KMS-11 (cell line): Measurements from ENCODE around the gene BABAM2.

Source experiments
- H2AFZ ChIP-seq: fragments of 200-600 bp; sonication (generic); 2 replicates; pipeline ENCODE4 v1.6.1; 2016; ENCODE audit warnings: antibody characterized with exemption, mixed run types, low read depth
- H3K27ac ChIP-seq: fragments of 200-600 bp; sonication (generic); 2 replicates; pipeline ENCODE4 v1.6.1; 2016; ENCODE audit warnings: mild to moderate bottlenecking, mixed run types
- H3K27me3 ChIP-seq: fragments of 200-600 bp; sonication (generic); 2 replicates; pipeline ENCODE4 v1.6.1; 2017; ENCODE audit warnings: mild to moderate bottlenecking, low read depth, mixed run types, moderate library complexity; ENCODE audit not compliant: insufficient read depth
- H3K36me3 ChIP-seq: fragments of 200-600 bp; sonication (generic); 2 replicates; pipeline ENCODE4 v1.6.1; 2017; ENCODE audit warnings: mild to moderate bottlenecking, mixed run types; ENCODE audit not compliant: insufficient read depth
- H3K4me1 ChIP-seq: fragments of 200-600 bp; sonication (generic); 2 replicates; pipeline ENCODE4 v1.6.1; 2016; ENCODE audit warnings: mild to moderate bottlenecking, low read depth, mixed run types; ENCODE audit not compliant: poor library complexity, severe bottlenecking
- H3K4me2 ChIP-seq: fragments of 200-600 bp; sonication (generic); 2 replicates; pipeline ENCODE4 v1.7.0; 2016; ENCODE audit warnings: mild to moderate bottlenecking, mixed run types
- H3K4me3 ChIP-seq: fragments of 200-600 bp; sonication (generic); IDR thresholded peaks from 2 replicates; pipeline ENCODE4 v1.6.1; 2017; ENCODE audit warnings: low read depth, low read length, mixed read lengths; ENCODE audit not compliant: insufficient read depth
- H3K79me2 ChIP-seq: fragments of 200-600 bp; sonication (generic); 2 replicates; pipeline ENCODE4 v1.6.1; 2016; ENCODE audit warnings: low read depth, mixed run types; ENCODE audit not compliant: insufficient read depth
- H3K9ac ChIP-seq: fragments of 200-600 bp; sonication (generic); 2 replicates; pipeline ENCODE4 v1.6.1; 2016; ENCODE audit warnings: mild to moderate bottlenecking, mixed run types
- H4K20me1 ChIP-seq: fragments of 200-600 bp; sonication (generic); 2 replicates; pipeline ENCODE4 v1.6.1; 2016; ENCODE audit warnings: mild to moderate bottlenecking, mixed run types; ENCODE audit not compliant: insufficient read depth
- TF ChIP-seq, protein P1 (sequence below): fragments of 200-600 bp; sonication (generic); conservative IDR thresholded peaks from 2 replicates; pipeline ENCODE4 v1.6.1; 2017; ENCODE audit warnings: low read depth, mild to moderate bottlenecking, antibody characterized with exemption, low read length, moderate library complexity, mixed read lengths

Gene BABAM2

DNA sequence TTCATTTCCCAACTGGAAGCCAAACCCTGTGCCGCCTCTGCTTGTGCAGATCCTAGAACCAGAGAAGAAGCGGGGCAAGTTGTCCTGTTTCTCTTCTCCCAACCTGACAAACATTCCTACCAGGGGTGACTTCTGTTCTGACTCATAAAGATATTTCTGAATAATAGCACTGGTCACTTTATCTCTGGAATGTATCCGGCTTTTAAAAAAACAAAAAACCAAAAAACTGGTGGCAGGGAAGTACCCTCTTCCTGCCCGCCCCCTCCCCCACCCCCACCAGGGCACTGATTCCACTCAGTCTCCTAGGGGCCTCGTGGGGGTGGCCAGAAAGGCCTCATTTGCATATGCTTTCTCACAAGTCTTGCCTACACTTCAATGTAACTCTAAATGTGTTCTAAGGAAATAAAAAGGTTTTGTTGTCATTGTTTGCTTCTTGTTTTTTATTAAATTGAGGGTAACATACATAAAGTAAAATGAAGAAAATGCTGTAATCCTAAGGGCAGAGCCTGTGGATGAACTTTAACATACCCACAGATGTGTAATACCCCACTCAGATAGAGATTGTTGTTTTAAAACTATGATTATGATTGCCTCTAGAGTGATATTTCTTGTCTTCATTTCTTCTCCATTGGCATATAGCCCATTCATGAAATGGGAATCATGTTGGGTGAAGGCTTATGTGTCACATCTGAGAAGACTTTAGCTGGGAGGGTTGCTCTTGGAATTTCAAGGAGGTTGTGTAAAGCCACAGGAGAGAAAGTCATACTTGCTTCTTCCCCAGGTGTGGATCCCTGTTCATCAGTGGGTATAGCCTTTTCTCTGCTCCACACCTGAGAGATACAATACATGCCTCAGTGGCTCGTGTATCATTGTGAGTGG lies 496.8 kb downstream of the BABAM2 start:
- no peaks in the 10 kb centered on the region for H3K36me3 ChIP-seq
- H2AFZ ChIP-seq: no peak overlapping the region
- H3K27ac ChIP-seq: no peak overlapping the region
- TF ChIP-seq, protein P1, sequence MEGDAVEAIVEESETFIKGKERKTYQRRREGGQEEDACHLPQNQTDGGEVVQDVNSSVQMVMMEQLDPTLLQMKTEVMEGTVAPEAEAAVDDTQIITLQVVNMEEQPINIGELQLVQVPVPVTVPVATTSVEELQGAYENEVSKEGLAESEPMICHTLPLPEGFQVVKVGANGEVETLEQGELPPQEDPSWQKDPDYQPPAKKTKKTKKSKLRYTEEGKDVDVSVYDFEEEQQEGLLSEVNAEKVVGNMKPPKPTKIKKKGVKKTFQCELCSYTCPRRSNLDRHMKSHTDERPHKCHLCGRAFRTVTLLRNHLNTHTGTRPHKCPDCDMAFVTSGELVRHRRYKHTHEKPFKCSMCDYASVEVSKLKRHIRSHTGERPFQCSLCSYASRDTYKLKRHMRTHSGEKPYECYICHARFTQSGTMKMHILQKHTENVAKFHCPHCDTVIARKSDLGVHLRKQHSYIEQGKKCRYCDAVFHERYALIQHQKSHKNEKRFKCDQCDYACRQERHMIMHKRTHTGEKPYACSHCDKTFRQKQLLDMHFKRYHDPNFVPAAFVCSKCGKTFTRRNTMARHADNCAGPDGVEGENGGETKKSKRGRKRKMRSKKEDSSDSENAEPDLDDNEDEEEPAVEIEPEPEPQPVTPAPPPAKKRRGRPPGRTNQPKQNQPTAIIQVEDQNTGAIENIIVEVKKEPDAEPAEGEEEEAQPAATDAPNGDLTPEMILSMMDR: no peak
- no peak overlapping the region for H3K4me3 ChIP-seq
- H3K4me1 ChIP-seq: no peaks in the 10 kb centered on the region
- H4K20me1 ChIP-seq: no peaks in the 10 kb centered on the region
- H3K4me2 ChIP-seq: no peak overlapping the region
- H3K79me2 ChIP-seq: no peaks in the 10 kb centered on the region
- H3K27me3 ChIP-seq: no peaks in the 10 kb centered on the region
- no peak overlapping the region for H3K9ac ChIP-seq
